ENCODE measurements around the gene ZSCAN25.

DNA sequence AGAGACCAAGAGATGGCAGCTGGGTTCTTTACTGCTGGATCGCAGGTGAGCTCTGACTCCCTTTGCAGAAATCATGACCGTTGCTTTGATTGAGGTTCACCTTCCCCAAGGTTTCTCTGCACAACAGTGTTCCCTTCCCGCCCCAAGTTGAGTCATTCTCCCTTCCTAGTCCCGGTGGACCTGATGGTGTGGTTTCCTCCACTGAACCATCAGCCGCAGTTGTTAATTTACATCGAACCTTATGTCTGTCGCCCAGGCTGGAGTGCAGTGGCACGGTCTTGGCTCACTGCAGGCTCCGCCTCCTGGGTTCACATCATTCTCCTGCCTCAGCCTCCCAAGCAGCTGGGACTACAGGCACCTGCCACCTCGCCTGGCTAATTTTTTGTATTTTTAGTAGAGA is 5.8 kb downstream of the ZSCAN25 start:
- TF ChIP-seq, protein P1, sequence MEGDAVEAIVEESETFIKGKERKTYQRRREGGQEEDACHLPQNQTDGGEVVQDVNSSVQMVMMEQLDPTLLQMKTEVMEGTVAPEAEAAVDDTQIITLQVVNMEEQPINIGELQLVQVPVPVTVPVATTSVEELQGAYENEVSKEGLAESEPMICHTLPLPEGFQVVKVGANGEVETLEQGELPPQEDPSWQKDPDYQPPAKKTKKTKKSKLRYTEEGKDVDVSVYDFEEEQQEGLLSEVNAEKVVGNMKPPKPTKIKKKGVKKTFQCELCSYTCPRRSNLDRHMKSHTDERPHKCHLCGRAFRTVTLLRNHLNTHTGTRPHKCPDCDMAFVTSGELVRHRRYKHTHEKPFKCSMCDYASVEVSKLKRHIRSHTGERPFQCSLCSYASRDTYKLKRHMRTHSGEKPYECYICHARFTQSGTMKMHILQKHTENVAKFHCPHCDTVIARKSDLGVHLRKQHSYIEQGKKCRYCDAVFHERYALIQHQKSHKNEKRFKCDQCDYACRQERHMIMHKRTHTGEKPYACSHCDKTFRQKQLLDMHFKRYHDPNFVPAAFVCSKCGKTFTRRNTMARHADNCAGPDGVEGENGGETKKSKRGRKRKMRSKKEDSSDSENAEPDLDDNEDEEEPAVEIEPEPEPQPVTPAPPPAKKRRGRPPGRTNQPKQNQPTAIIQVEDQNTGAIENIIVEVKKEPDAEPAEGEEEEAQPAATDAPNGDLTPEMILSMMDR (IDR thresholded peaks at IDR 0.05) = no peak
- no peak for TF ChIP-seq POLR2A (IDR thresholded peaks at IDR 0.05)
